HepG2 (cell line): ENCODE measurements around the gene OVCA2. TPM values are rescaled to one million over a fixed set of nuclear protein-coding genes. Genes with fewer than 3 reads are reported as not detected.

ENCODE experiments used
- ARID5B ChIP-seq: IDR thresholded peaks from 2 replicates; pipeline ENCODE4 v1.4.0; 2020; ENCODE audit warnings: mild to moderate bottlenecking, missing genetic modification reagents
- CBX1 ChIP-seq: IDR thresholded peaks from one replicate; pipeline ENCODE4 v1.6.1; 2016; ENCODE audit warnings: antibody characterized with exemption, low read depth
- FOSL1 ChIP-seq: sonication (generic); formaldehyde crosslinking; IDR thresholded peaks from 2 replicates; pipeline ENCODE4 v1.9.0; 2021; ENCODE audit warnings: missing genetic modification reagents, borderline replicate concordance
- GATAD2A ChIP-seq: IDR thresholded peaks from 2 replicates; pipeline ENCODE4 v1.6.1; 2016
- HDAC6 ChIP-seq: fragments of 200-600 bp; sonication (generic); IDR thresholded peaks from 2 replicates; pipeline ENCODE4 v1.7.0; 2017; ENCODE audit warnings: mild to moderate bottlenecking, antibody characterized with exemption, low read length, low read depth
- HNF1A ChIP-seq, 2 experiments: sonication (generic) in 1 of 2; formaldehyde crosslinking in 1 of 2; IDR thresholded peaks; 2 replicates each; pipeline versions ENCODE4 v1.4.0 to v1.6.1; 2016 to 2020; ENCODE audit warnings: borderline replicate concordance in 1 of 2, low read depth in 1 of 2, mild to moderate bottlenecking in 1 of 2, missing genetic modification reagents in 1 of 2
- NFE2L1 ChIP-seq: sonication (generic); formaldehyde crosslinking; IDR thresholded peaks from 2 replicates; pipeline ENCODE4 v1.4.0; 2020; ENCODE audit warnings: missing genetic modification reagents, mild to moderate bottlenecking, borderline replicate concordance
- YY1 ChIP-seq: IDR thresholded peaks from 2 replicates; pipeline ENCODE4 v1.6.1; 2011; ENCODE audit warnings: low read length, low read depth, moderate library complexity, mild to moderate bottlenecking; ENCODE audit not compliant: insufficient read depth, insufficient replicate concordance
- ZBTB34 ChIP-seq: sonication (generic); formaldehyde crosslinking; IDR thresholded peaks from 2 replicates; pipeline ENCODE4 v1.8.0; 2022; ENCODE audit warnings: mild to moderate bottlenecking, missing genetic modification reagents
- ZBTB43 ChIP-seq: sonication (generic); formaldehyde crosslinking; conservative IDR thresholded peaks from 2 replicates; pipeline ENCODE4 v1.4.0; 2020; ENCODE audit warnings: missing genetic modification reagents
- polyA plus RNA-seq, 8 experiments: library from polyadenylated mRNA; depleted of rRNA in 3 of 8; stranded (reverse) in 7 of 8; unstranded in 1 of 8; fragments of >200 nt; fragmentation: Illumina TruSeq in 4 of 8; extraction: Trizol in 4 of 8; gene quantifications; 2 replicates each; pipeline versions ENCODE4 v1.2.1 to v1.2.3, GENCODE V29; 2011 to 2016; ENCODE audit warnings: low read depth in 4 of 8, missing spikeins in 1 of 8, mixed read lengths in 1 of 8; ENCODE audit not compliant: insufficient read depth in 1 of 8
- total RNA-seq, 5 experiments: library from RNA; depleted of rRNA; stranded (reverse); fragments of >200 nt; fragmentation: Illumina TruSeq; extraction: Trizol; gene quantifications; 2 replicates each; pipeline ENCODE4 v1.2.3, GENCODE V29; 2016; ENCODE audit warnings: low read depth in 1 of 5
- TF ChIP-seq, protein P1 (sequence below): sonication (generic); formaldehyde crosslinking; IDR thresholded peaks from 2 replicates; pipeline ENCODE4 v1.4.0; 2020; ENCODE audit warnings: missing genetic modification reagents, borderline replicate concordance
- TF ChIP-seq, protein P2 (sequence below): sonication (generic); formaldehyde crosslinking; IDR thresholded peaks from 2 replicates; pipeline ENCODE4 v1.8.1; 2023; ENCODE audit warnings: mild to moderate bottlenecking, missing genetic modification reagents

The OVCA2 gene
- total and polyA plus RNA-seq, 2 of the 13 experiments (the other 11 are each of a cell fraction or from before 2014, with no cell fraction given): 23.7 to 28.2 TPM

GRCh38 chr17:1995321-1995892, 46.4 kb upstream of the OVCA2 start (continued):
- TF ChIP-seq, protein P1, sequence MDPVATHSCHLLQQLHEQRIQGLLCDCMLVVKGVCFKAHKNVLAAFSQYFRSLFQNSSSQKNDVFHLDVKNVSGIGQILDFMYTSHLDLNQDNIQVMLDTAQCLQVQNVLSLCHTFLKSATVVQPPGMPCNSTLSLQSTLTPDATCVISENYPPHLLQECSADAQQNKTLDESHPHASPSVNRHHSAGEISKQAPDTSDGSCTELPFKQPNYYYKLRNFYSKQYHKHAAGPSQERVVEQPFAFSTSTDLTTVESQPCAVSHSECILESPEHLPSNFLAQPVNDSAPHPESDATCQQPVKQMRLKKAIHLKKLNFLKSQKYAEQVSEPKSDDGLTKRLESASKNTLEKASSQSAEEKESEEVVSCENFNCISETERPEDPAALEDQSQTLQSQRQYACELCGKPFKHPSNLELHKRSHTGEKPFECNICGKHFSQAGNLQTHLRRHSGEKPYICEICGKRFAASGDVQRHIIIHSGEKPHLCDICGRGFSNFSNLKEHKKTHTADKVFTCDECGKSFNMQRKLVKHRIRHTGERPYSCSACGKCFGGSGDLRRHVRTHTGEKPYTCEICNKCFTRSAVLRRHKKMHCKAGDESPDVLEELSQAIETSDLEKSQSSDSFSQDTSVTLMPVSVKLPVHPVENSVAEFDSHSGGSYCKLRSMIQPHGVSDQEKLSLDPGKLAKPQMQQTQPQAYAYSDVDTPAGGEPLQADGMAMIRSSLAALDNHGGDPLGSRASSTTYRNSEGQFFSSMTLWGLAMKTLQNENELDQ (CRISPR knock-in tag): no peak
- TF ChIP-seq, protein P2, sequence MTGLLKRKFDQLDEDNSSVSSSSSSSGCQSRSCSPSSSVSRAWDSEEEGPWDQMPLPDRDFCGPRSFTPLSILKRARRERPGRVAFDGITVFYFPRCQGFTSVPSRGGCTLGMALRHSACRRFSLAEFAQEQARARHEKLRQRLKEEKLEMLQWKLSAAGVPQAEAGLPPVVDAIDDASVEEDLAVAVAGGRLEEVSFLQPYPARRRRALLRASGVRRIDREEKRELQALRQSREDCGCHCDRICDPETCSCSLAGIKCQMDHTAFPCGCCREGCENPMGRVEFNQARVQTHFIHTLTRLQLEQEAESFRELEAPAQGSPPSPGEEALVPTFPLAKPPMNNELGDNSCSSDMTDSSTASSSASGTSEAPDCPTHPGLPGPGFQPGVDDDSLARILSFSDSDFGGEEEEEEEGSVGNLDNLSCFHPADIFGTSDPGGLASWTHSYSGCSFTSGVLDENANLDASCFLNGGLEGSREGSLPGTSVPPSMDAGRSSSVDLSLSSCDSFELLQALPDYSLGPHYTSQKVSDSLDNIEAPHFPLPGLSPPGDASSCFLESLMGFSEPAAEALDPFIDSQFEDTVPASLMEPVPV (CRISPR knock-in tag): no peak
- TF ChIP-seq ARID5B (CRISPR knock-in tag): no peak
- no peak for TF ChIP-seq CBX1
- TF ChIP-seq GATAD2A (CRISPR knock-in tag): peak; percentile 60; the same call in 1 of the 2 replicates
- no peak for TF ChIP-seq YY1
- TF ChIP-seq FOSL1 (CRISPR knock-in tag): no peak
- TF ChIP-seq HNF1A (IDR thresholded peaks at IDR 0.05; ENCODE audit: low read depth): no peak
- TF ChIP-seq HNF1A (CRISPR knock-in tag; IDR thresholded peaks at IDR 0.05; ENCODE audit: borderline replicate concordance): peak; percentile 51; the same call in 1 of the 2 replicates
- TF ChIP-seq ZBTB43: no peak
- TF ChIP-seq NFE2L1: no peak
- TF ChIP-seq HDAC6: no peak
- 0 out of 2 replicates have a peak, but pooled peaks have one; percentile 45 for TF ChIP-seq ZBTB34 (CRISPR knock-in tag)
